Activated CD4-positive, alpha-beta T cell treated with anti-CD3 and anti-CD28 coated beads, Interleukin-2, amount 50 U/mL, for 48 hours (primary cell): ENCODE data around the gene DARS2.

ENCODE experiments used
- DNase-seq, 2 experiments: peaks; one replicate each; pipeline ENCODE4 v3.0.0-alpha.2; 2020

DARS2 gene

GRCh38 chr1:173889885-173890284 lies 65.4 kb downstream of the DARS2 start:
- DNase-seq: no peak

- DNase-seq: no peak
These were observed 69.1 kb downstream of the DARS2 start for GRCh38 chr1:173893611-173894010.

DNA sequence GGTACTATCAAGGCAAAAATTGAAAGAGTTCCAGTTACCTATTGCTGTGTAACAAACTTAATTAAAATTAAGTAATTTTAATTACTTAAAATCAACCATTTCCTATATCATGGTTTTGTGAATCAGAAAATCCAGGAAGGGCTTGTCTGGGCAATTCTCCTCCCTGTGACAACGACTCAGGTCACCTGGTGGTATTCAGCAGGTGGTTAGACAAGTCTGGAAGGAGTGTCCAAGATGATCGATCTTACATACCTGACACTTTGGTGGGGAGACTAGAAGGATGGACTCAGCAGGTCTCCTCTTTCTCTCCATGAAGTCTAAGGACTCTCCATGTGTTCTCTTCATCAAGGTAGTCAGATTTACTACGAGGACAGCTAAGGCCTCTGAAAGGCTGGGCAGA lies 69.7 kb downstream of the DARS2 start:
- no peak for DNase-seq

DNA sequence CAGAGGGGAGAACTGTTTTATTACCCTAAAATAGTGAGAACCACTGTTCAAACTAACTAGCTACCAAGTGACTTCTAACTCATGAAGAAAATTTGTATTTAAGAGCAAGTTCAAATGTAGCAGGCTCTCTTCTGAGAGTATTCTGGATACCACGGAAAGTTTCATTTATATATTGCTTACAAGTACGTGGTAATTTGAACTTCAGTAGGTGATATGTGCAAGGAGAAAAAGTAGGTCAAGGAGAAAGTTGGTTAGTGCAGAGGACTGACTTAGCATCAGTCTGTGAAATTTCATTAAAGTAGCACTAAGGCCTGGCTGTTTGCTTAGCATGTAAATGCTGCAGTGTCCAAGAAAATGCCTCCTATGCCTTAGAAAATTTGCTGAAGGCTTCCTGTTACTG lies 76.0 kb downstream of the DARS2 start:
- DNase-seq: no peak

- DNase-seq: no peak
These were observed 76.5 kb downstream of the DARS2 start for GRCh38 chr1:173900992-173901391.

DNA sequence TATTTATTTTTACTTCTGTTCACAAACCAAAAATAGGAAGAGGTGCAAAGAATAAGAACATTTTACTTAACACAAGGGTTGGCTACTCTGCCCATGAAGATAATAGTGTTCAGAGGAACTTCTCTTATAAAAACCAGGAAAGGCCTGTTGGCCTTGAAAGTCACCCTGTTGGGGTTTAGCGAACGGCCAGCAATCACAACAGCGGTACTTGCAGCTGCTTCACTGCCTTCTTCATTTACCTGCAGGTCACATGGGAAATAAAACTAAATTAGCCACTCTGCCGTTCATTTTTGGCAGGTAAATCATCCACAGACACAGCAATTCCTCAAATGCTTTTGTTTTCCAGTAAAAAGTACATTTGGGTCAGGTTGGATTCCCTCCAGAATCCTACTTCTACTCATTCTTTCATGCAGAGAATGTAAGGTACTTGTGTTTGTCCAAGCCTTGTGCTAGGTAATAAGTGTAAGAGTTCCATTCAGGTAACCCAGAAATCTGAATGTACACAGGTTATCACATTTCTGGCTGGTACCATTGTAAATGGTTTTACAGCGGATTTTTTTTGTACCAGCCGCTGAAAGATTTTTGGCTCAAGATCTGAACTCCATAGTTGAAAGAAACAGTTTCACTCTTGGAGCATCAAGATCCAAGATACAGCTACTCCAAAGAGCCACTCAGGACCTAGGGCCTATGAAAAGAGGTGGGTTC lies 79.5 kb downstream of the DARS2 start:
- DNase-seq: no peak
